OCI-LY7 (cell line): ENCODE data around the gene HSPA5.

Experiments
- EZH2phosphoT487 ChIP-seq: fragments of 200-600 bp; sonication (generic); IDR thresholded peaks from 2 replicates; pipeline ENCODE4 v1.6.1; 2018; ENCODE audit warnings: low read depth, borderline replicate concordance, mild to moderate bottlenecking, mixed run types, antibody characterized with exemption, low read length, moderate library complexity, mixed read lengths
- TF ChIP-seq, protein P1 (sequence below): fragments of 200-600 bp; sonication (generic); conservative IDR thresholded peaks from 2 replicates; pipeline ENCODE4 v1.5.1; 2014; ENCODE audit warnings: mild to moderate bottlenecking, antibody characterized with exemption, low read length, moderate library complexity, mixed read lengths

DNA sequence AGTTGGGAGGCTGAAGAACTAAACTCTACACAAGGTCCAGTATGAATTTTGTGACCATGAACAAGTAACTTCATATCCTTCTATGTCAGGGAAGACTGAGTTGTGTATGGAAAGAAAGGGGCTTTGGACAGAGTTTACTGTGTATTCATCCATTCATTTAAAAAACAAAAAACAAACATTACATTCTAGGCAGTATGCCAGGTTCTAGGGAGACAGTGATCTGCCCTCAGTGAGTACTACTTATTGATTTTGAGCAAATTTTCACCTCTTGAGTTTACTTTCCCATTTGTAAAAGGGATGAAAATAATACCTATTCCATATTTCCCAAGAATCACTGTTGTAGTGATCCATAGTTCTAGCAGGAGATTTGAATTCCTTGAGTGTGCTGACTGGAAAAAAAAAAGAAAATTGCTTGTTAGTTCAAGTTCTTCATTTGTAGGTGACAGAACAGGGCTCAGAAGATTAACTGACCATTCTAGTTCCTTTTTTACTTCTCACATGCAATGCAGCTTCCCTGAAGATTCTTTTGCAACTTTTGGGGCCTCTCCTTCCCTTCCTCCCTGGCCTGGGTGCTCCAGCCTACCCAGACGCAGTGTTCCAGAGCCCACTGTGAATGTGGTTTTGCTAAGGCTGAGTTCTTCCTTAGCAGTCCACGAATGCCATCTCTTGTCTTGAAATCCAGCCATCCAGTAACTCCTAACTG is 17.8 kb upstream of the HSPA5 start:
- TF ChIP-seq, protein P1, sequence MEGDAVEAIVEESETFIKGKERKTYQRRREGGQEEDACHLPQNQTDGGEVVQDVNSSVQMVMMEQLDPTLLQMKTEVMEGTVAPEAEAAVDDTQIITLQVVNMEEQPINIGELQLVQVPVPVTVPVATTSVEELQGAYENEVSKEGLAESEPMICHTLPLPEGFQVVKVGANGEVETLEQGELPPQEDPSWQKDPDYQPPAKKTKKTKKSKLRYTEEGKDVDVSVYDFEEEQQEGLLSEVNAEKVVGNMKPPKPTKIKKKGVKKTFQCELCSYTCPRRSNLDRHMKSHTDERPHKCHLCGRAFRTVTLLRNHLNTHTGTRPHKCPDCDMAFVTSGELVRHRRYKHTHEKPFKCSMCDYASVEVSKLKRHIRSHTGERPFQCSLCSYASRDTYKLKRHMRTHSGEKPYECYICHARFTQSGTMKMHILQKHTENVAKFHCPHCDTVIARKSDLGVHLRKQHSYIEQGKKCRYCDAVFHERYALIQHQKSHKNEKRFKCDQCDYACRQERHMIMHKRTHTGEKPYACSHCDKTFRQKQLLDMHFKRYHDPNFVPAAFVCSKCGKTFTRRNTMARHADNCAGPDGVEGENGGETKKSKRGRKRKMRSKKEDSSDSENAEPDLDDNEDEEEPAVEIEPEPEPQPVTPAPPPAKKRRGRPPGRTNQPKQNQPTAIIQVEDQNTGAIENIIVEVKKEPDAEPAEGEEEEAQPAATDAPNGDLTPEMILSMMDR: no peak
- no peak for TF ChIP-seq EZH2phosphoT487
